ENCODE measurements around the gene RIT1.

DNA sequence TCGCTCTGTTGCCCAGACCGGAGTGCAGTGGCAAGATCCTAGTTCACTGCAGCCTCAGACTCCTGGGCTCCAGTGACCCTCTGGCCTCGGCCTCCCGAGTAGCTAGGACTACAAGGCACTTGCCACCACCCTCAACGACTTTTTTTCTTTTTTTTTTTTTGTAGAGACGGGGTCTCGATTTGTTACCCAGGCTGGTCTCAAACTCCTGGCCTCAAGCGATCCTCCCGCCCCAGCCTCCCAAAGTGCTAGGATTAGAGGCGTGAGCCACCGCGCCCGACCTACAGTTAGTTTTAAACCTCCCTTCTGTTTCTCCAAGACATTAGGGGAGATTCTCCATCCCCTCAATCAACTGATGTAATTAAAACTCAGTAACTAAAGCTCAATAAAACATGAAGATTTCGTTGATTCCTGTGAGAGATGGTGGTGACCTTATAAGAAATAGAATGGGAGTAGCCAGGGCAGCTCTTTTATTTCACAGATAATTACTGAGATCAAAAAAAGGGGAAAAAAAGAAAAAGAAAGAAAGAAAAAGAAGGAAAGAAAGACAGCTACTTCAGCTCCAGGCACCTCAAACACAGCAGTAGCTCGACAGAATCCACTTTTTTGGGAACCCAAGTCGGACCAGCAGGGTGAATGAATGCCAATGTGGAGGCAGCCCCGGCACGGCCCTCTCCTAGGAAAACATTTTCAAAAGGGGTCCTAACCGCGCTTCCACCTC lies 54.7 kb downstream of the RIT1 start:
- TF ChIP-seq, protein P1, sequence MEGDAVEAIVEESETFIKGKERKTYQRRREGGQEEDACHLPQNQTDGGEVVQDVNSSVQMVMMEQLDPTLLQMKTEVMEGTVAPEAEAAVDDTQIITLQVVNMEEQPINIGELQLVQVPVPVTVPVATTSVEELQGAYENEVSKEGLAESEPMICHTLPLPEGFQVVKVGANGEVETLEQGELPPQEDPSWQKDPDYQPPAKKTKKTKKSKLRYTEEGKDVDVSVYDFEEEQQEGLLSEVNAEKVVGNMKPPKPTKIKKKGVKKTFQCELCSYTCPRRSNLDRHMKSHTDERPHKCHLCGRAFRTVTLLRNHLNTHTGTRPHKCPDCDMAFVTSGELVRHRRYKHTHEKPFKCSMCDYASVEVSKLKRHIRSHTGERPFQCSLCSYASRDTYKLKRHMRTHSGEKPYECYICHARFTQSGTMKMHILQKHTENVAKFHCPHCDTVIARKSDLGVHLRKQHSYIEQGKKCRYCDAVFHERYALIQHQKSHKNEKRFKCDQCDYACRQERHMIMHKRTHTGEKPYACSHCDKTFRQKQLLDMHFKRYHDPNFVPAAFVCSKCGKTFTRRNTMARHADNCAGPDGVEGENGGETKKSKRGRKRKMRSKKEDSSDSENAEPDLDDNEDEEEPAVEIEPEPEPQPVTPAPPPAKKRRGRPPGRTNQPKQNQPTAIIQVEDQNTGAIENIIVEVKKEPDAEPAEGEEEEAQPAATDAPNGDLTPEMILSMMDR (IDR thresholded peaks at IDR 0.05; ENCODE audit: low read depth, low read length, poor library complexity, severe bottlenecking): no peak
- no peak for TF ChIP-seq EZH2phosphoT487 (IDR thresholded peaks at IDR 0.05; ENCODE audit: borderline replicate concordance, low read length)

All from DOHH2 (cell line).